ENCODE data around the gene AEBP2.

GRCh38 chr12:19456176-19456575 is 16.9 kb downstream of the AEBP2 start:
- TF ChIP-seq POLR2AphosphoS5 (IDR thresholded peaks at IDR 0.05; ENCODE audit: low read depth, low read length) = no peak
- TF ChIP-seq REST (IDR thresholded peaks at IDR 0.05; ENCODE audit: insufficient read depth in 1 of 2, low read depth in 2 of 2, low read length in 2 of 2) = no peak
- TF ChIP-seq SIN3A (IDR thresholded peaks at IDR 0.05; ENCODE audit: borderline replicate concordance, insufficient read depth, low read length) = no peak
- TF ChIP-seq FOXP2 (optimal IDR thresholded peaks at IDR 0.05; ENCODE audit: borderline replicate concordance, extremely low read depth, extremely low read length, insufficient read depth) = no peak
